Endothelial cell (in vitro differentiated cells): Measurements from ENCODE around the gene MYO1D. TPM values are rescaled to one million over a fixed set of nuclear protein-coding genes. Genes with fewer than 3 reads are reported as not detected.

Experiments used
- DNase-seq: peaks from one replicate; pipeline ENCODE4 v3.0.0; 2021; ENCODE audit warnings: low spot score
- H3K27ac Mint-ChIP-seq: one replicate; pipeline ENCODE4 v1.8.0; 2021; ENCODE audit warnings: mixed read lengths, inconsistent platforms; ENCODE audit not compliant: unreplicated experiment
- H3K27me3 Mint-ChIP-seq: one replicate; pipeline ENCODE4 v1.8.0; 2021; ENCODE audit warnings: mild to moderate bottlenecking, moderate library complexity, mixed read lengths, inconsistent platforms; ENCODE audit not compliant: unreplicated experiment
- H3K36me3 Mint-ChIP-seq: one replicate; pipeline ENCODE4 v1.8.0; 2021; ENCODE audit warnings: mild to moderate bottlenecking, low read depth, mixed read lengths, inconsistent platforms; ENCODE audit not compliant: unreplicated experiment
- H3K4me1 Mint-ChIP-seq: one replicate; pipeline ENCODE4 v1.8.0; 2021; ENCODE audit warnings: mild to moderate bottlenecking, mixed read lengths, inconsistent platforms; ENCODE audit not compliant: unreplicated experiment
- H3K4me3 Mint-ChIP-seq: one replicate; pipeline ENCODE4 v1.8.0; 2021; ENCODE audit warnings: mild to moderate bottlenecking, mixed read lengths, inconsistent platforms; ENCODE audit not compliant: unreplicated experiment
- H3K9me3 Mint-ChIP-seq: one replicate; pipeline ENCODE4 v1.8.0; 2021; ENCODE audit warnings: mixed read lengths, inconsistent platforms; ENCODE audit not compliant: unreplicated experiment
- CTCF ChIP-seq: fragments of 200-600 bp; sonication (generic); IDR thresholded peaks from one replicate; pipeline ENCODE4 v1.5.0; 2021; ENCODE audit warnings: antibody characterized with exemption; ENCODE audit not compliant: unreplicated experiment
- total RNA-seq: library from RNA; stranded (reverse); fragmentation: NEBNext Ultra II Directional; extraction: Animal tissue kit (Norgen Biotek cat#: 25700); gene quantifications from one replicate; pipeline ENCODE4 v1.2.1, GENCODE V29; 2021; ENCODE audit not compliant: unreplicated experiment

MYO1D gene
- total RNA-seq, 1 donor from 2014 or later, result 26.4 TPM

GRCh38 chr17:32489320-32490100 lies 387.4 kb downstream of the MYO1D start:
- H3K36me3 Mint-ChIP-seq, result peaks cover 14% of the 10 kb centered on the region

GRCh38 chr17:32488604-32489180 lies 388.2 kb downstream of the MYO1D start:
- peaks cover 23% of the 10 kb centered on the region for H3K4me1 Mint-ChIP-seq
- H3K27me3 Mint-ChIP-seq, result peaks cover 10% of the 10 kb centered on the region
- no peak for DNase-seq
- no peak overlapping the region for H3K27ac Mint-ChIP-seq
- no peaks in the 10 kb centered on the region for H3K9me3 Mint-ChIP-seq
- no peak overlapping the region for H3K4me3 Mint-ChIP-seq
- TF ChIP-seq CTCF, result no peak
- peaks cover 14% of the 10 kb centered on the region for H3K36me3 Mint-ChIP-seq

More at GRCh38 chr17:32489320-32490100, 387.4 kb downstream of the MYO1D start:
- Mint-ChIP-seq H3K4me1 (peaks cover 23% of the 10 kb centered on the region), H3K27ac (no peak overlapping the region), H3K9me3 (no peaks in the 10 kb centered on the region), H3K4me3 (no peak overlapping the region), H3K27me3 (peaks cover 10% of the 10 kb centered on the region)
- DNase-seq, result no peak
- TF ChIP-seq CTCF, result no peak

- TF ChIP-seq CTCF, result no peak
- H3K36me3 Mint-ChIP-seq, result peaks cover 14% of the 10 kb centered on the region
Observed at GRCh38 chr17:32488177-32488542, 388.8 kb downstream of the MYO1D start.

GRCh38 chr17:32487473-32488176 lies 389.3 kb downstream of the MYO1D start:
- Mint-ChIP-seq H3K4me3 (peak overlapping the region; percentile 90), H3K27me3 (peaks cover 10% of the 10 kb centered on the region), H3K9me3 (no peaks in the 10 kb centered on the region), H3K4me1 (peaks cover 17% of the 10 kb centered on the region), H3K27ac (no peak overlapping the region), H3K36me3 (peaks cover 9% of the 10 kb centered on the region)
- TF ChIP-seq CTCF, result no peak
- DNase-seq, result no peak

More at GRCh38 chr17:32488177-32488542, 388.8 kb downstream of the MYO1D start:
- Mint-ChIP-seq H3K4me3 (peak overlapping the region; percentile 90), H3K27ac (no peak overlapping the region), H3K9me3 (no peaks in the 10 kb centered on the region), H3K4me1 (peaks cover 23% of the 10 kb centered on the region), H3K27me3 (peaks cover 10% of the 10 kb centered on the region)
- no peak for DNase-seq
